ENCODE measurements around the gene CLBA1.

- TF ChIP-seq CTCF (conservative IDR thresholded peaks at IDR 0.05 in 1 of 2, IDR thresholded peaks at IDR 0.05 in 1 of 2; ENCODE audit: low read depth in 1 of 2, low read length in 2 of 2) (no peak), EZH2 (IDR thresholded peaks at IDR 0.05; ENCODE audit: low read length, missing control alignments) (no peak)
Measured at GRCh38 chr14:105018414-105018813, 32.8 kb downstream of the CLBA1 start.

Data from fibroblast of lung (primary cell).